NCI-H2171 (cell line): Measurements from ENCODE around the gene LCN1.
"Not testable (repeated sequence)": the region's sequence is repeated elsewhere in the genome, so short reads cannot be mapped to it uniquely, and the experiment has no call there.

Experiments
- DNase-seq: peaks from one replicate; lab custom pipeline; 2025; lab: John Stamatoyannopoulos, UW

LCN1 gene

GRCh38 chr9:135504262-135505243 lies 16.7 kb upstream of the LCN1 start:
- peak; percentile 48 for DNase-seq

DNA sequence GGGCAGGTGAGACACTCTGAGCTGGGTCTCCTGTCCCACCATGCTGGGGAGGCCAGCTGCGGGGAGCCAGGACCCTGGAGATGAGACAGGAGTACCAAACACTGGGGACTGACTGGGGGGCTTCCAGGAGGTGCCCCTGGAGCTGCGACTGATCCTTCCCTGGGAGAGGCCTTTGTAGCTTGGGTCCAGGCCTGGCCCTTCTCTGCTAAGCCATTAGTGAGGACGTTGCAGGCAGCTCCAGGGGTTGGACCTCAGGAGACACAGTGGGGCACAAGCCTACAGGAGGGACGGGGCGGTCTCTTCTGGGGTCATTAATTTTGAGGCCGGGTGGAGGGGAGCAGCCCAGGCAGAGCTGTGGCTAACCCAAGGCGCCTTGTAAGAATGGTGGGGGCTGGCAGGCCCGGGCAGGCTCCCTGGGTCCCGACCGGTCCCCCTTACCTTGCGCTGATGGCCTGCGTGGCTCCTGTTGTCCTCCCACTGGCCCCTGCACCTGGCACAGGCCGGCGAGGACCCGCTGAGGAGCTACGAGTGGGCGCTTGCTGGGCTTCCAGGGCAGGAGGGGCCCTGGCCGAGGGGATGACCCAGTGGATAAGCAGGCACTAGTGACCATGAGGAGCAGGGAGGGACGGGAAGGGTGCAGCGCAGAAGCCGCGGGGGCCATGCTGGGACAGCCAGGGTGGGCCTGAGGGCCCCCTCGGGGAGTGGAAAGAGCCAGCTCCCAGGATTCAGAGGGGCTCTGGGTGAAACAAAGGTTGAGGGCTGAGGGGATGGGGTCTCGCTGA lies 15.6 kb upstream of the LCN1 start:
- no peak for DNase-seq

- DNase-seq, result no peak
Measured at GRCh38 chr9:135506327-135507103, 14.7 kb upstream of the LCN1 start.

DNA sequence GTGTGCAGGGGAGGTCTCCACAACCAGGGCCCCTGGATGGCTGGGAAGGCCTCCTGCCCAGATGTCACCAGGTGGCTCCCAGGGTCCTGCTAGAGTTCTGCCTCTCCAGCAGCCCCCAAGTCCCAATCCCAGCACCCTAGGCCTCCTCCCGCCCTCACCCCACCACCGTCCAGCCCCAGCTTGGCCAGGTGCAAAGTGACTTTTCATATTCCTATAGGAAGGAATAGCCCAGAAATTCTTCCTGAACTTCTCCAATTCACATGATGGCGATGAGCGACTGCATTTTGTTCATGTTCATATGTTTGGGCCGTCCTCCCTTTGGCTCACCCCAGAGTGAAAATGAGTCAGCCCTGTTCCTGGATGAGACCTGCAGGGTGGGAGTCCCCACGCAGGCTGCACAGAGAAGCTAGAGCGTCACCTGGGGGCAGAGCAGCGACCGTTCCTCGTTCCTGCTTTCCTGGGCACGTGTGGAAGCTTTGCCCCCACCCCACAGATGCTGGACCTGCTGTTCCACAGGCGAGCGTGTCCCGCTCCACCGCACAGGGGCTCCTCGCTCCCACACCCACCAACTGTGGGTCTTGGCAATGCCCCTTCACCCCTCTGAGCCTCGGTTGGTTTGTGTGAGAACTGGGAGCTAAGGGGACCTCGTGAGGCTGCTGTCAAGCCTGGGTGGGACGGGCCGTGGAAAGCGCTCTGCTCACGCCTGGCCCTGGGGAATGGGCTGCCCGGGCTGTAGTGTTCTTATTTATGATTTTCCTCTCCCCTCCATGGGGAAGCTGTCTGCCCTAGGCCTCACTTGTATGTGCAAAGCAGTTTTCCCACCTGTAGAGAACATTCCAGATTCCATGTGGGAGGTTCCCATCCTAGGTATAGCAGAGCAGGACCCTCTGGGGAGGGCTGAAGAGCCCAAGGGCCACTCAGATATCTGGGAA lies 13.9 kb upstream of the LCN1 start:
- DNase-seq, result no peak

- DNase-seq, result no peak
Measured at GRCh38 chr9:135508211-135508820, 12.9 kb upstream of the LCN1 start.

DNA sequence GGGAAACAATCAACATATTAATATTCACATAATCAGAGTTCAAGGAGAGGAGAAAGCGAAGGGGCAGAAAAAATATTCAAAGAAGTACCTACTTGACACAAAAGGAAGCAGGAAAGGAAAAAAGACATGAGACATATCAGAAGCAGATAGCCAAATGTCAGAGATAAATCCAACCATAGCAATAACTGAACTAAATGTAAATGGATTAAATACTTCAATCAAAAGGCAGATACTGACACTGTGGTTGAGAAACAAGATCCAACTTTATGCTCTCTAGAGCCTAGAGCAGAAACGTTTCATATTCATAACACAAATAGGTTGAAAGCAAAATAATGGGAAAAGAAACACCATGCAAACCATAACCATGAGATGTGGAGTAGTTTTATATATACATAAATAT lies 11.8 kb upstream of the LCN1 start:
- no peak for DNase-seq

DNA sequence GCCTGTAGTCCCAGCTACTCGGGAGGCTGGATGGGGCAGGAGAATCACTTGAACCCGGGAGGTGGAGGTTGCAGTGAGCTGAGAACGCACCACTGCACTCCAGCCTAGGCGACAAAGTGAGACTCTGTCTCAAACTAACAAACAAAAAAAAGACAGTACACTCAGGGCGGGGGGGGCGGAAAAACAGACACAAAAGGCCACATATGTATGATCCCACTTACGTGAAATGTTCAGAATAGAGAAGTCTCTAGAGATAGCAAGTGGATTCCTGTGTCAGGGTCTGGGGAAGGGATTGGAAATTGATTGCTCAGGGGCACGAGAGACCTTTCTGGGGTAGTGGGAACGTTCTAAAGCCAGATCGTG lies 9.0 kb upstream of the LCN1 start:
- DNase-seq, result no peak

DNA sequence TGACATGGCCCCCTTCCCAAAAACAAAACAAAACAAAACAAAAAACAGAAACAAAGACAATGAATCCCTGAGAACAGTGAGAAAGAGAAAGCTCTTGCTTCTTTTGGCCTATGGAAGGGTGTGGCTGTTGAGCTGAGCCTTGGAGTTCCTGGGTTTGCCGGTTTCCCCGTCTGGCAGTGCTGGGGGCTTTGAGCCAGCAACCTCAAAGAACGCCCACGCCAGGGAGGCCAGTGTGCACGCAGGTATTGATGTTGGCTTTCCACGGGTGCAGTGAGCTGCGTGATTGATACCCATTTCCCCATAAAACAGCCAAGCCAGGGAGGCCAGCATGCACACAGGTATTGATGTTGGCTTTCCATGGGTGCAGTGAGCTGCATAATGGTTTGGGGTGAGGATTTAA lies 8.3 kb upstream of the LCN1 start:
- DNase-seq, result no peak

DNA sequence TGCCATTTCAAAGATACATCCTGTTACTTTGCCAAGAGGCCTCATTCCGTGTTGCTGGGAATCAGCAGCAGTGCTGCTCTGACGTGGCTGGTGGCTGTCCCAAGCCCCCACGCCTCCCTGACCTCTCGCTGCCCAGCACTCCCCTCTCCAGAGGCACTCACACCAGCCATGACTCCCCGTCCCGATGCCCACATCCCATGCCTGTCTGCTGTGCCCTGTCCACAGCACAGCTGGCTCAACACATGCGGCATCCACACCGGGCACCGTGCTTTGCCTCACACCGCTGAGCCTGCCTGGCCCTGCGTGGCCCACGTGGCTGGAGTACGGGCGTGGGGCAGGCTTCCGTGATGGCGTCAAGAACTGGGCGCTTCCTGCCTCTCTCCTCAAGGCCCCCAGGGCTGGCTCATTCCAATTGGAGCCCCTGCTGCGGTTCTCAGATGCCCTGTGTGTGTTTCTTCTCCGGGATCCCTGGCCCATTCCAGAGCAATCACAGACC lies 7.8 kb upstream of the LCN1 start:
- DNase-seq, result no peak

GRCh38 chr9:135513906-135514305 lies 7.3 kb upstream of the LCN1 start:
- not testable (repeated sequence) for DNase-seq

DNA sequence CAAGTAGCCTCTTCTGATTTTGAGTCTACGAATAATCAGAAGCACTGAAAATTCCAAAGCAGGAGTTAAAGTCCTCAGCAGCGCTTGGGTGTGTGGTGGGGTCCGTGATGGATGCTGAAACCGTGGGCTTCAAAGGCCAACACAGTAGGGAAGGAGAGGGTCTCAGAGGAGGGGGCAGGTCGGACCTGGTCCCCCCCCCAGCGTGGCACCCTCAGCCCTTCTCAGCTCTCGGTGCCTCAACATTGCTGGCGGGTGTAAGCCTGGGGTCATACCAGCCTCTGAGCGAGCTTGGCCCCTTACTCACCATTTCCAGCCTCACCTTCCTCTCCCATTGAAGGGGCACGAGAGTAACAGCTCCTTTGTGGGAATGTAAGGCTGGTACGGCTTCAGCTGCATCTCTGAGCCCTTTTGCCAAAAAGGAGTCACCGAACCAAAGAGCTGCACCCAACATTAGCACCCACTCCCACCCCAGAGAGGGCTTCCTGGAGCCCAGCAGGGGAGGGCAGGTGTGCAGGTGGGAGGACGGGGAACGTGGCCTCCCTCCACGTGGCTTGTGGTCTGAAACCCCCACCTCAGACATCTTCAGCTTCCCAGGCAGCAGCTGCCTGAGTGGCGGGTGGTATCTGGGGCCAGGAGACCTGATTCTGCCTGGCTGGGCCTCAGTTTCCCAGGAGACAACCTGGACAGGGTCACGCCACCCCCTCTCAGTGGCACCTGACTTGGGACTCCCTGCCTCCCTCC lies 6.7 kb upstream of the LCN1 start:
- DNase-seq, result no peak

DNA sequence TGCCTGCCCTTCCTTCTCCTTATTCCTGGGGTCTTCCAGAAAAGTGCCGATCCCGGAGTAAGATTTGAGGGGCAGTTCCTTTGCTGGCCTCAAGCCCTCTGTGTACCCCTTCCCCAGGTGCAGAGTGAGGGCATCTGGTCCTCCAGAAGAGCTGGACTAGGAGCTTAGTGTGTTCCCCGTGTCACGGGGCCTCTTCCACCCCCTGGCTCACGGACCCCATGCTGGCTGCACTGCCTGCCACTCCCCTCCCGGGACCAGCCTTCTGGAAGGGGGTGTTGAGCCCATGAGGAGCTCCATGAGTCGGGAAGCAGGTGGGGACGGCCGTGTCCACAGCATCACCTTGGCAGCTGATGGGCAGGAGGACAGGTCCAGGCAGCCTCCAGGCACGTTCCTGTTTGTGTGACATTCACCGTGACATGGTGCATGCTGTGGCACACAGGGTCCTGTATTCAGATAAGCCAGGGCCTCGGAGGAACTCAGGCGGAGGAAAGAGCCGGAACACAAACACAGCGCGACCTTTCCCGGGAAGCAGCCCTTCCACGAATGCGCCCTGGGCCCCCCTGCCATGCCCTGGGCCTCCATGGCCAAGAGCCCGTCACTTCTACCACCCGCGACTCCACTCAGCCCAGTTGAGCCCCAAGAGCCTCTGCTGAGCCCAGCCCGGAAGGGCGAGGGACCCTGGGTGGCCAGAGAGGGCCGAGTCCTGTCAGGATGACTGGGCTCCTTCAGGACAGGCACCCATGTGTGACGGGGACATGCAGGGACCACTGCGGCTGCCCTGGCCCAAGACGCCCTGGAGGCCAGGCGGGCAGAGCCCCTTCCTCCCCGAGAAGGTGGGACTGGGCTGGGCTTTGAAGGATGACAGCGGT lies 5.9 kb upstream of the LCN1 start:
- DNase-seq, result no peak

DNA sequence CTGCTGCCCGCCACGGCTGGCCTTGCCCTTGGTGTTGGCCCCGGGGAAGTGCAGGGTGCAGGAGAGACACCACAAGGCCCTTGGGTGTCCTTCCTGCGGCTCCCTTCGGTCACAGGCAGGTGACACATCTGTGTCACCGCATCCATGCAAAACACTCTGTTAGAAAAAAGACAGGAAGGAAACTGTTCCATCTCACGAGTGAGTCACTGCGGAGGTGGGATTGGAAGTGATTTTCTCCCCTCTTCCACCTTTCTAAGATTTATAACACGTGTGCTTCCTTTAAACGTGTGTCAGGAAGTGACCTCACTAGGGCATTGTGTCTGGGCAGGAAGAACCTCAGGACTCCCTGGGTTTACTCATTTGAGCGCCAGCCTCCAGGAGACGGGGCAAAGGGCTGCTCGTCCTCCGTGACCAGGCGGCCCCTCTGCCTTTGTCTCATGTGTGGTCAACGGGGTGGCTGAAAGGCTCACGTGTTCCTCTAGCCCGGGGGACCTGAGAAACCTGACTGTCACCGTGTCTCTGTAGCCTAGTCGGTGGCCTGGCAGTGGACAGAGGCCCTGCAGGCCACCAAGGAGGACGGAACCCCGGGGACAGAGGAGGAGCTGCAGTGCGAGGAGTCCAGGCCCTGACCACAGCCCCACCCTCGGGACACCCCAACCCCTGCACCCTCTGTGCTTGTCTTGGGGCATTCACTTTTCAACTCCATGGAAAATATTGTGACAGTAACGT lies 4.9 kb upstream of the LCN1 start:
- DNase-seq, result no peak

DNA sequence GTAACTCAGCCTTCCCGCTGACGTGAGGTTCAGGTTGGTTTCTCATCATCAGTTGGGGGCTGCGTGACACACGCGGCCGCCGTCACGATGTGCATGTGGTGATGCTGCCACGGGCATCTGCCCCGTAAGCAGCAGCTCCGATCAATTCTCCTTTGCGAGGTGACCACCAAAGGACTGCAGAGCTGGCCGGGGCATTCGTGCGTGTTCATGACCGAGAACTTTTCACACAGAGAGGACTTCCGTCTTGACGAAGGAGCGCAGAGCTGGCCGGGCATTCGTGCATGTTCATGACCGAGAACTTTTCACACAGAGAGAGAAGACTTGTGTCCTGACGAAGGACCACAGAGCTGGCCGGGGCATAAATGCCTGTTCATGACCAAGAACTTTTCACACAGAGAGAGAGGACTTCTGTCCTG lies 3.8 kb upstream of the LCN1 start:
- DNase-seq, result no peak

DNA sequence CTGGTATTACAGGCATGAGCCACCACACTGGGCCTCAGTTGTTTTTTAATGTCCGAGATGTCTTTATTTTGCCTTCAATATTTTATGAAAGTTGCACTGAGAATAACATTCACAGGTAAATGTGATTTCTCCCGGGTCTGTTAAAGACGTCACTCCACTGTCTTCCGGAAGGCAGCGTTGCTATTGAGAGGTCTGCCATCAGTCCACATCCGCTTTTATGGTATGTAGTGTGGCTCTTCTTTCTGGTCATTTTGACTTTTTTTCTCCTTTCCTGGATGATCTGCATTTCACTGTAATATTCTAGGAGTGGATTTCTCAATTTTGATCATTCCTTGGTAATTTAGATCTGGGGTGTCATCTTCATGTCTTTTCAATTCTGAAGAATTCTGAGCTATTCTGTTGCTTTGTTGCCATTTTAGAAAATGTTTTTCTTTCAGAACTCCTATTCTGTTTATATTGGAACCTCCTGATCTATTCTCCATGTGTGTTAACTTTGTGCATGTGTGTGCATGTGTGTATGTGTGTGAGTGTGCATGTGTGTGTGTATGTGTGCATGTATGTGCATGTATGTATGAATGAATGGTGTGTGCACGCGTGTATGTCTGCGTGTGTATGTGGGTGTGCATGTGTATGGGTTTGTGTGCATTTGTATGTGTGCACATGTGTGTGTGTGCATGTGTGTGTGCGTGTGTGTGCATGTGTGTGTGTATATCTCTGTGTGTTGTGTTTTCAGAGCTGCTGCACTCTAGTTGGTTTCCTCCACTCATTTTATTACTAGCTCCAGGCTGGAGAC lies 1.9 kb upstream of the LCN1 start:
- DNase-seq, result no peak

DNA sequence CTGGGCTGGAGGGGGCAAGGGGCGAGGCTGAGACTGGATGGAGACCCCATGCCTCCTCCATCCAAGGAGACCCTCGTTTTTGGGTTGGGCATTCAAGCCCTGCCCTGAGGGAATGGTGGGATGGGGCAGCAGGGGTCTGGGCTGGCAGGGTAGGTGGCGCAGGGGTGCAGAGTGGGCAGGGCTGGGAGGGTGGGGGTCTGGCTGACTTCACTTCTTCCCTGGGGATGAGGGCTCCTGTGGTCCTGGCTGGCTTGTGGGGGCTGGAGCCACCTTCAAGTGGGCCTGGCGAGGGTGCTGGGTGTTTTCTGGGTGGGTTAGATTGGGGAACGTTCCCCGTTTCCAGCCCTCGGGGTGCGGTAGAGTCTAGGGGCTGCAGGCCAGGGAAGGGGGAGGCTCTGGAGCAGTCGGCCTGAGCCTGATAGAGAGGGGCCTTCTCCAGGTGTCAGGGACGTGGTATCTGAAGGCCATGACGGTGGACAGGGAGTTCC lies 412 bp downstream of the LCN1 start:
- DNase-seq, result no peak
